ENCODE data around the gene IRAK1.
A peak's percentile ranks its signal among the peaks of the same experiment; 100 is the strongest.
"Not testable (repeated sequence)": the region's sequence is repeated elsewhere in the genome, so short reads cannot be mapped to it uniquely, and the experiment has no call there.

Gene IRAK1

GRCh38 chrX:153993978-153994377, 25.7 kb downstream of the IRAK1 start:
- no peak for DNase-seq

- DNase-seq = no peak
Measured at GRCh38 chrX:153993079-153993478, 26.6 kb downstream of the IRAK1 start.

- DNase-seq = no peak
Measured at GRCh38 chrX:153992180-153992579, 27.5 kb downstream of the IRAK1 start.

- DNase-seq = no peak
Measured at GRCh38 chrX:153991013-153991580, 28.6 kb downstream of the IRAK1 start.

- no peak for DNase-seq
Measured at GRCh38 chrX:153989973-153990655, 29.6 kb downstream of the IRAK1 start.

GRCh38 chrX:153988493-153988892, 31.2 kb downstream of the IRAK1 start:
- DNase-seq = no peak

- DNase-seq = peak; percentile 59
Measured at GRCh38 chrX:153984351-153985178, 35.1 kb downstream of the IRAK1 start.

GRCh38 chrX:153983321-153983801, 36.3 kb downstream of the IRAK1 start:
- no peak for DNase-seq

- DNase-seq = peak; percentile 60
Measured at GRCh38 chrX:153981771-153982533, 37.8 kb downstream of the IRAK1 start.

GRCh38 chrX:153981231-153981630, 38.5 kb downstream of the IRAK1 start:
- DNase-seq = no peak

GRCh38 chrX:153980394-153980793, 39.3 kb downstream of the IRAK1 start:
- not testable (repeated sequence) for DNase-seq

GRCh38 chrX:153974726-153975286, 44.9 kb downstream of the IRAK1 start:
- no peak for DNase-seq

GRCh38 chrX:153974003-153974725, 45.5 kb downstream of the IRAK1 start:
- no peak for DNase-seq

- no peak for DNase-seq
Measured at GRCh38 chrX:153973127-153974002, 46.3 kb downstream of the IRAK1 start.

- DNase-seq = peak; percentile 88
Measured at GRCh38 chrX:153972368-153973126, 47.2 kb downstream of the IRAK1 start, which contains the start of gene TMEM187. Gene TMEM187 (plus strand): TSS chrX:153972754. CDS start chrX:153982063, 9,309 bp downstream.

GRCh38 chrX:153971450-153972367, 48.0 kb downstream of the IRAK1 start, which contains the start of gene HCFC1:
Gene HCFC1 (minus strand): TSS chrX:153971818. CDS start chrX:153970840, 978 bp downstream.
- peak; percentile 90 for DNase-seq

GRCh38 chrX:153971124-153971449, 48.6 kb downstream of the IRAK1 start:
- DNase-seq = peak; percentile 86

- no peak for DNase-seq
Measured at GRCh38 chrX:153970357-153971123, 49.2 kb downstream of the IRAK1 start.
